ENCODE measurements around the gene KAZN. TPM values are rescaled to one million over a fixed set of nuclear protein-coding genes. Genes with fewer than 3 reads are reported as not detected.

The KAZN gene
- total RNA-seq, 2 donors from 2014 or later, result 0.22 to 0.74 TPM

DNA sequence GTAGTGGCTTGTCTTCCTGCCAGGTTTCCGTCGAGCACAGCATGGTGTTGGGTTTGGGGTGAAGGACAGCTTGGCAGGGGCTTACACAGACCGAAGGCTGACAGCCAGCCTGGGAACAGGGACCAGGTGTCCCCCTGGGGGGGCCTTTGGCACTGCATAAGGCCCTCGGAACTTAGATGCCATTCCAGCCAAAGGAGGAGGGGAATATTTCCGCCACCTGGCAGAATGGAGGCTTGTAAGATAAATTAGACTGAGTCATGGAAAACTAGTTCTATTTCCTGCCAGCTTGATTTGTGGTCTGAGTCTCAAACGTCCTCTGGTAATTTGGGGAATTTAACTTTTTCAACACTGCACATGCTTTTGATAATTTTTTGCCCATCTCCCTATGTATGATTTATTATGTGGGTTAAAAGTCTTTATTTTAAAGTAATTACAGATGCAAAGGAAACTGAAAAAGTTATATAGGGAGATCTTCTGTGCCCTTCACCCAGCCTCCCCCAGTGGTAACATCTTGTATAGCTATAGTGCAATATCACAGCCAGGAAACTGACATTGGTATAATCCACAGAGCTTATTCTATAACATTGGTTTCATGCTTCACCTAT is 543.6 kb downstream of the KAZN start:
- no peaks in the 10 kb centered on the region for H3K36me3 Mint-ChIP-seq (ENCODE audit: low read depth)
- H3K4me3 Mint-ChIP-seq, result no peak overlapping the region
- H3K27ac Mint-ChIP-seq, result no peak overlapping the region
- ATAC-seq (replicated peaks), result no peak
- H3K27me3 Mint-ChIP-seq, result peaks cover 44% of the 10 kb centered on the region
- no peaks in the 10 kb centered on the region for H3K9me3 Mint-ChIP-seq
- peaks cover 5% of the 10 kb centered on the region for H3K4me1 Mint-ChIP-seq

DNA sequence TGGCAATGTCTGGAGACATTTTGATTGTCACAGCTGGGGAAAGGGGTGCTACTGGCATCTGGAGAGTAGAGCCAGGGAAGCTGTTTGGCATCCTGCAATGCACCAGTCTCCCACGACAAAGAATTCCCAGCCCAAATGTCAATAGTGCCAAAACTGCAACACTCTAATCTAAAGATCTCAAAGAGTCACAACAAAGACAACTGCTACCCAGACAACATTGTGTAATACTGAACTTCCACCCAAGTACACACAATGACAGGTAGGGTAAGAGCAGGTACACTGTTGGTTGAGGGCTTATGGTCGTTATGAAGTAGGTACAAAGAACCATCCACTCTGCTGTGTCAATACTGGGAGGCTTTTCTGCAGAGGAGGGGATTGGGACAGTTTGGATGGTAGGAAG is 546.8 kb downstream of the KAZN start:
- peaks cover 48% of the 10 kb centered on the region for H3K27me3 Mint-ChIP-seq
- H3K4me3 Mint-ChIP-seq, result no peak overlapping the region
- peaks cover 5% of the 10 kb centered on the region for H3K4me1 Mint-ChIP-seq
- H3K36me3 Mint-ChIP-seq (ENCODE audit: low read depth), result no peaks in the 10 kb centered on the region
- H3K9me3 Mint-ChIP-seq, result no peaks in the 10 kb centered on the region
- ATAC-seq (replicated peaks), result no peak
- H3K27ac Mint-ChIP-seq, result no peak overlapping the region

DNA sequence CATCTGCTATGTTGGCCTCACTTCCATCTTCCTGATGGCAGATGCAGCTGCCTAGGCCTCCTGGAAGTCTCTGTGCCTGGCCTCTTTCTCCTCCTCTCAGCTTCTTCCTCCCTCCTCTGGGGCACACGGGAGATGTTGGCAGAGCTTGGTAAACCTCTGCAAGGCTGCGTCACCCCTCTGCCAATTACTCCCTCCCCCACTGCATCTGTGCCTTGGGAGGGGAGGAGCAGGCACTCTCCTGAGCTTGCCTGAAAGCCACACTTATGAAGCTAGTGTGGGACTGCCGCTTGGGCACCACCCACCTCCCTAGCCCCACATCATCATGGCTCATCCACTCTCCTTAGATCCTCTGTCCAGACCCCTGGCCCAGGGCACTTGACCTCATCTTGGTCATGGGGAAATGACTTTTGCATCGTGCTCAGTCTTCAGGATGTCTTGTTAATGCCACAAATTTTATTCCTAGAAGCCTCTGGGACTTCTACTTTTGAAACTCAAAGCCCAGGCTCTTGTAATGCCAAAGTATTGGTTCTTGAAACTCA is 547.7 kb downstream of the KAZN start:
- H3K9me3 Mint-ChIP-seq, result no peaks in the 10 kb centered on the region
- ATAC-seq (replicated peaks), result no peak
- no peaks in the 10 kb centered on the region for H3K36me3 Mint-ChIP-seq (ENCODE audit: low read depth)
- peaks cover 50% of the 10 kb centered on the region for H3K27me3 Mint-ChIP-seq
- H3K4me1 Mint-ChIP-seq, result no peaks in the 10 kb centered on the region
- no peak overlapping the region for H3K4me3 Mint-ChIP-seq
- no peak overlapping the region for H3K27ac Mint-ChIP-seq

DNA sequence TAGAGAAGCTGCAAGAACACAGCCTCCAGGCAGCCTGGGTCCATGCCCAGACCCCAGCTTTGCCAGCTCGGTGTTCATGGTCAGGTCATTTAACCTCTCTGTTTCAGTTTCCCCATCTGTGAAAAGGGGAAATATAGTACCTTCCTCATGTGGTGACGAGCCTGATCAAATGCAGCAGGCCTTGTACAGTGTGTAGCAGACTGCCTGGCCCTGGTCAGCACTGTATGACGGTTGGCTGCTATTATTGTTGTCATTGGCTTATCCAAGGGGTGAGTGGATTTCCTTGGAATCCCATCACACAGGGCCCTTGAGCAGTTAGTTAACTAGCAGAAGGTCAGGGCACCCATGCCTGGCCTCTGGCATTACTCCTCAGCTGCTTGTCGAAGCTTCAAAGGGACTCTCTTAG is 548.5 kb downstream of the KAZN start:
- no peaks in the 10 kb centered on the region for H3K9me3 Mint-ChIP-seq
- no peak for ATAC-seq (replicated peaks)
- no peaks in the 10 kb centered on the region for H3K36me3 Mint-ChIP-seq (ENCODE audit: low read depth)
- no peak overlapping the region for H3K4me3 Mint-ChIP-seq
- H3K27me3 Mint-ChIP-seq, result peaks cover 55% of the 10 kb centered on the region
- no peaks in the 10 kb centered on the region for H3K4me1 Mint-ChIP-seq
- no peak overlapping the region for H3K27ac Mint-ChIP-seq

DNA sequence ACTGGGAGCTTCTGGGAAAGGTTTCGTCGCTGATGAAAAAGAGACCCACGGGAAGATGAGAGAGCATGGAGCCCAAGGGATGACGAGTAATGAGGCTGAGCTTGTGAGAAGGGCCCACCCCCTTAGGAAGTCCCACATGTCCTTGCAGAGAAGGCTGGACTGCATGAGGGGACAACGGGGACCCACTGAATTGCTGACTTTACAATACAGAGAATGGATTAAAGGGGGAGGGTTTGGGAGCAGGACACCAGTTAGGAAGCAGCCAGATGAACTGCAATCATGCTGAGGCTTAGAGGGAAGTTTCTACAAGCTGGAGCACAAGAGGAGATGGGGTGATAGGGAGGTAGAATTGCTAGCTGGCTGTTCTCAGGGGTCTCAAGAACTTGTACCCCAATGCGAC is 549.5 kb downstream of the KAZN start:
- H3K36me3 Mint-ChIP-seq (ENCODE audit: low read depth), result no peaks in the 10 kb centered on the region
- ATAC-seq (replicated peaks), result no peak
- peaks cover 58% of the 10 kb centered on the region for H3K27me3 Mint-ChIP-seq
- no peaks in the 10 kb centered on the region for H3K4me1 Mint-ChIP-seq
- H3K27ac Mint-ChIP-seq, result no peak overlapping the region
- no peaks in the 10 kb centered on the region for H3K9me3 Mint-ChIP-seq
- H3K4me3 Mint-ChIP-seq, result no peak overlapping the region

DNA sequence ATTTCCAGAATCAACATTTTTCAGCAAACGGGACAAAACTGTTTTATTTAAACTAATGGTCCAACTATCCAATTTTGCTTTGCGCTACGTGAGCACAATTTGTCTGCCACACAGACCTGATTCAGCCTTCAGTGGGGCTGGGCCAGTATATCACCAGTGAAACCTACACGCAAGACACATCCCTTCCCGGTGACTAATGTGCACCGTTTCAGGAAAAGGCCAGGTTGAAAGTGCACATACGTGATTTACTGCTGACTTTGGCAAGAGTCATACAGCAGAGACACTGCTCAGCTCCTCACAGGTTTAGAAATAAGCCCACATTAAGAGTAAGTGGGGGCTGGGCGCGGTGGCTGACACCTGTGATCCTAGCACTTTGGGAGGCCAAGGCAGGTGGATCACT is 550.0 kb downstream of the KAZN start:
- no peaks in the 10 kb centered on the region for H3K36me3 Mint-ChIP-seq (ENCODE audit: low read depth)
- no peaks in the 10 kb centered on the region for H3K9me3 Mint-ChIP-seq
- peaks cover 54% of the 10 kb centered on the region for H3K27me3 Mint-ChIP-seq
- no peaks in the 10 kb centered on the region for H3K4me1 Mint-ChIP-seq
- H3K4me3 Mint-ChIP-seq, result no peak overlapping the region
- no peak overlapping the region for H3K27ac Mint-ChIP-seq
- no peak for ATAC-seq (replicated peaks)

DNA sequence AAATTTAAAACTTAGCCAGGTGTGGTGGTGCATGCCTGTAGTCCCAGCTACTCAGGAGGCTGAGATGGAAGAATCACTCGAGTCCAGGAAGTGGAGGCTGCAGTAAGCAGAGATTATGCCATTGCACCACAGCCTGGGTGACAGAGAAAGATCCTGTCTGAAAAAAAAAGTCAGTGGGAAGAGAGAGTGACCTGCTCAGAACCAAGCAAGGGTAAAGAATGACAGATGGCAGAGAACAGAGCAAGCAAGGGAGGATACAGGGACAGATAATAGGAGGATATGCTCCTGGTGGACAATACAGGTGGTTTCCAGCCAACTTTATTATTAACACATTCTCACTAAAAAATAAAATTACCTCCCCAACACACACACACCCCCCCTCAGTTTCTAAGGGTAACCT is 550.5 kb downstream of the KAZN start:
- H3K4me1 Mint-ChIP-seq, result no peaks in the 10 kb centered on the region
- no peaks in the 10 kb centered on the region for H3K36me3 Mint-ChIP-seq (ENCODE audit: low read depth)
- no peaks in the 10 kb centered on the region for H3K9me3 Mint-ChIP-seq
- no peak overlapping the region for H3K27ac Mint-ChIP-seq
- H3K4me3 Mint-ChIP-seq, result no peak overlapping the region
- H3K27me3 Mint-ChIP-seq, result peaks cover 54% of the 10 kb centered on the region
- no peak for ATAC-seq (replicated peaks)

DNA sequence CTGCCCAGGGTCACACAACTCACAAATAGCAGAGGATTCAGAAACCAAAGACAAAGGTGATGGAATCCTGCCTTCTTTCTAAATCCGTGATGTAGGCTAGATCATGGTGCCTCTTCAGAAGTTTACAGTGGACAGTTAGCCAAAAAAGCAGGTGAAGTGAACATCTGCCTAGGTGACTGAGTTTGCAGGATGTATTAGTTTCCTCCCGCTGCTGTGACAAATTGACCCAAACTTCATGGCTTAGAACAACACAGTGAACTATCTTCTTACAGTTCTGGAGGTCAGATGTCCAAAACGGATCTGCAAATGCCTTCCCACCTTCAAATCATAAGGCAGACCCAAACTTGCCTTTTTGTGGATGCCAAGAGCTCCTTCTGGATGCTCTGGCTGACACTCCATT is 551.9 kb downstream of the KAZN start:
- Mint-ChIP-seq H3K9me3 (no peaks in the 10 kb centered on the region), H3K27ac (no peak overlapping the region), H3K4me3 (no peak overlapping the region), H3K27me3 (peaks cover 55% of the 10 kb centered on the region), H3K4me1 (peaks cover 3% of the 10 kb centered on the region), H3K36me3 (ENCODE audit: low read depth) (no peaks in the 10 kb centered on the region)
- no peak for ATAC-seq (replicated peaks)

DNA sequence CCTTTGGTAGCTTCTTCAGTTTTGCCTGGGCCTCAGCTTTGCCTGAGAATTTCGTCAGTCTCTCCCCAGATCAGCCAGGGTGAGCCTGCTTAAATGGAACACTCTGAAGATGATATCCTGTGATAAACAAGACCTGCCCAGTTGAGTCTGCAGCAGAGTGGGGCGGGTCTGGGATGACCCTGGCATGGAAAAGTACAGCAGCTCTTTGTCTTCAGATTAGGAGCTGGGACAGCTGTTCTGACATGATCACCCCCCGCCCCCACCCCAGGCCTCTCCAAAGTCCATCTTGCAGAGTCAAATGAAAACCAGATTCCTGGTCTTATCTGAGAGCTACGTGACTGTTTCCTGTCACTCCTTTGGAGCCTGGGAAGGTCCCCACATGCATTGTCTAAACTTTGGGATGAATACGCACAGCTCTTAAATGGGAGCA is 552.9 kb downstream of the KAZN start:
- Mint-ChIP-seq H3K27ac (no peak overlapping the region), H3K9me3 (no peaks in the 10 kb centered on the region), H3K4me1 (peaks cover 10% of the 10 kb centered on the region), H3K36me3 (ENCODE audit: low read depth) (no peaks in the 10 kb centered on the region), H3K27me3 (peaks cover 55% of the 10 kb centered on the region), H3K4me3 (no peak overlapping the region)
- no peak for ATAC-seq (replicated peaks)

DNA sequence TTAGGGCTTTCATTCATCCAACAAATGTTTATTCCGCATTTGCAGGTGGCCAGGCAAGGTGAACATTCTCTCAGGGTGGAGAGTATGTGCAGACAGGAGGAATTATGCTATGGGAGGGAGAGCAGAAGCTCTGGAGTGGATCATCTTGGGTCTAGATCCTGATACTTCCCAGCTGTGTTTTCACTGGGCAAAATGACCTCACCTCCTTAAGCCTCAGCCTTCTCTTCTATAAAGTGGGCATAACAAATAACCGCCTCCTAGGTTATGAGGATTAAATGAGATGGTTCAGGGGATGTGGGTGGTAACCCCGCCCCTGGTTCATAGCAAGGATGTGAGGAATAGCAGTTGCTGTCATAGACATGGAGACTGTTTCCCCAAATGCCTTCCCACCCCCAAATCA is 553.4 kb downstream of the KAZN start:
- H3K4me3 Mint-ChIP-seq, result peak overlapping the region; percentile 34
- H3K27ac Mint-ChIP-seq, result no peak overlapping the region
- H3K9me3 Mint-ChIP-seq, result no peaks in the 10 kb centered on the region
- H3K4me1 Mint-ChIP-seq, result peaks cover 10% of the 10 kb centered on the region
- peaks cover 54% of the 10 kb centered on the region for H3K27me3 Mint-ChIP-seq
- ATAC-seq (replicated peaks), result no peak
- no peaks in the 10 kb centered on the region for H3K36me3 Mint-ChIP-seq (ENCODE audit: low read depth)

DNA sequence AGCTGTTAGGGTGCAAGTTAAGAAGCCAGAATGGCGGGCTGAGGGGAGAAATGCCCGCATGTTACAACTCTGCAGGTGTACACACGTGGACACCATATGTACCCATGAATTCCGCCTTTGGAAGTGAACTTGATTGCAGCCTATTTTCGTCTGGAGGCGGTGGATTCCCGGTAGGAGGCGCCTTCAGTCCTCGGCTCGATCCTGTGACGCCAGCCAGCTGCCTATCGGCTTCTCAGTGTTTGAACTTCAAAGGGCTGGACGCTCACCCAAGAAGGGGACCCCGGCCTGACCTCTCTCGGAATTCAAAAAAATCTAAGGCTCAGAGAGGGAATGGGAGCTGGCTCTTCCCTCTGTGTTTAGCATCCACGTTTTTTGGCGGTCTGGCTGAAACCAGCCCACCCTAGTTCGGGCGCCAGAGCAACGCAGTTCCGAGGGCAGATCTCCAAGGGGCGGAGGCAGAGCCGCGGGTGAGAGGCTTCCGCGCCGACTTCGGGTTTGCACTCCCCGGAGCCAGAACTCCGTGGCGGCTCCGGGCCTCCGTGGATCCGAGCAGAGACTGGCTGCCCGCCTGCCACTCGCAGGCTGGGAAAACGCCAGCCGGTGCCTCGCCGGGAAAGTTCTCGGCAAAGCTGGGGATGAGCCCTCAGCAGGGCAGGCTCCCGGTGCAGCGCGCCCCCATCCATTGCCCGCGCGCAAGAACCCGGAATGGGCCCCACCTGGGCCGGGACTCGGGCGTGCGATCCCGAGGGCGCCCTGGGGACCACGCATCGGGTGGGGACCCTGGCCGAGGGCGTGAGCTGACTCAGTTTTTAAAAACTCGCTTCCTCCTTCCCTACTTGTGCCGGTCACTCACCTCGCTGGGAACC is 554.1 kb downstream of the KAZN start:
- H3K27me3 Mint-ChIP-seq, result peaks cover 54% of the 10 kb centered on the region
- H3K4me3 Mint-ChIP-seq, result peak overlapping the region; percentile 34

DNA sequence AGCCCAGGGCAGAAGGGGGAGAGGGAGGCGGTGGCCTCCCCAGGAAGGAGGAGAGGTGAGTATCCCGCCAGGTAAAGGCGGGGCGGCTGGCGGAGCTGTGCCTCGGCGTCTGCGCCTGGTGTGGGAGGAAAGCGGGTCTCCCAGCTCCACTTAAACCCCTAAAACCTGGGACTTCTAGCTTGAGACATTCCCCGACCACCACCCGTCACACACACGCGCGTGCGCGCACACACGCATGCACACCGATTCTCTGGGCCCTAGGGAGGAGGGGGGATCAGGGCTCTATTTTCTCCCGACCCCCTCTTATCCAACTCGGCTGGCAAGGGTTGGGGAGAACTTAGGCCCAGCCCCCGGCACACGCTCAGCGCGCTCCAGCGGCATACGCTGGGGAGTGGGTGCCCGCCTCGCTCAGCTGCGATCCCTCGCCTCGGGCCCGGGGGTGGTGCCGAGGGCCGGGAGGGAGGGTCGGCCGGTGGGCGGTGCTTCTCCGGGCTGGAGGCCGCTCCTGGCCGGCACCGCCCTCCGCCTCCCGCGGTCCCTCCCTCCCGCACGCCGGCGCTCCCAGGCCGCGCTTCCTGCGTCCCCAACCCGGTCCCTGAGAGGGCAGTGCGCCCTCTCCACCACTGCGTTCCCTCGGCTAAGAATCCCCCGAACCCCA is 554.8 kb downstream of the KAZN start, which contains the start of gene TMEM51:
Gene TMEM51 (plus strand): TSS at position 564 of the 658 bp plus-strand sequence. CDS start 61,341 bp downstream, outside the sequence.
- no peak for ATAC-seq (replicated peaks)
- Mint-ChIP-seq H3K36me3 (ENCODE audit: low read depth) (no peaks in the 10 kb centered on the region), H3K27me3 (peaks cover 47% of the 10 kb centered on the region), H3K4me1 (peaks cover 10% of the 10 kb centered on the region), H3K9me3 (no peaks in the 10 kb centered on the region), H3K27ac (no peak within 1 kb of the TSS), H3K4me3 (peak within 1 kb of the TSS; percentile 42)

More for the DNA sequence above, 554.1 kb downstream of the KAZN start:
- Mint-ChIP-seq H3K9me3 (no peaks in the 10 kb centered on the region), H3K36me3 (ENCODE audit: low read depth) (no peaks in the 10 kb centered on the region), H3K4me1 (peaks cover 10% of the 10 kb centered on the region), H3K27ac (no peak overlapping the region)
- no peak for ATAC-seq (replicated peaks)

DNA sequence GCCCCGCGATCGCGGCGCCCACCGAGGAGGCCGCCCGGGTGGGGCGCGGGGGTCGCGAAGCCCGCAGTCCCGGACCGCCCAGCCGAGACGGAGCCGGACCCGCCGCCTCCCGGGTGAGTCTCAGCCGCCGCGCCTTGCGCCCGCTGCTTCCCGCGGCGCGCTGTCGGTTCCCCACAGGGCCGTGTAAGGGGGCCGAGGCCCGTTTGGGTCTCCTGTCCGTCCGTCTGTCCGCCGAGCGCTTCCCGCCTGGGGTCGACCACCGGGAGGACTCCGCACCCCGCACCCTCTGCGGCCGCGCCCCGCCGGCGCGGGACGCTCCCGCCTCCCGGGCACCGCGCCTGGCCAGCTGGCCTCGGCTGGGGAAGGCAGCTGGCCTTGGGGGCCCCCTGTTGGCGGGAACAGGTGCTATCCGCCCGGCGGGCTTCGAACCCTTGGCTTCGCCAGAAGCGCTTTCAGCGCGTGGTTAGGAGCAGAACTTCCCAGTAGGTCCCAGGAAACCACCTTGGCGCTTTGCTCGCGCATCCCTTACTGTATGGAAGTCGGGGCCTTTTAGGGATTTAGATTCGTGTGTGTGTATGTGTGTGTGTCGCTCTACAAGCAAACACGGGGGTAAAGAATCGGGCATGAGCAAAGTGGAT is 555.5 kb downstream of the KAZN start:
- ATAC-seq (replicated peaks), result no peak
- Mint-ChIP-seq H3K27me3 (peaks cover 42% of the 10 kb centered on the region), H3K9me3 (no peaks in the 10 kb centered on the region), H3K27ac (no peak overlapping the region), H3K4me1 (peaks cover 10% of the 10 kb centered on the region), H3K4me3 (peak overlapping the region; percentile 42), H3K36me3 (ENCODE audit: low read depth) (no peaks in the 10 kb centered on the region)

DNA sequence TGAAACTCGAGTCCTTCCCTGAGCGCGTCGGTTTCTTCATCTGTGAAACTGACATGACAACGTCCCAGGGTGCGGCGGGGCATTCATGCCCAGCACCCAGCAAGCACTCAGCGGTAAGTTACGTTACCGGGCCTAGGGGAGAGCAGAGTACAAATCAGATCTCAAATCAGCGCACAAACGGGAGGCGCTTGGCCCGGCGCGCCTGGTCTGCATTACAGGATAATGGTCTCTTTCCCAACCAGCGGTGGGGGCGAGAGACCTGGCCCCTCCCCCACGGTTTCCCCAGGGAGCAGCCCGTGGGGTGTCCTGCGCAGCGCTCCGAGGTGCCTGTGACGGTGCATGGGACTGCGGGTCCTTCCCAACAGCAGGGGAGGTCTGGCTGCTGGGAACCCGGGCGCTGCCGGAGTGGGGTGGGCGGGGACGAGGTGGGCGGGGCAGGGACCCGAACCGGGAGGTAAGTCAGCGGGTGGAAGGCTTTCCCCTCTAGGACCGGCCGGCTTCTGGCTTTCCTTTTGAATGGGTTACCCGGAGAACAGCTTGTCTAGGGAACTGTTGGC is 556.1 kb downstream of the KAZN start:
- no peak for ATAC-seq (replicated peaks)
- Mint-ChIP-seq H3K4me3 (peak overlapping the region; percentile 42), H3K27ac (no peak overlapping the region), H3K27me3 (peaks cover 39% of the 10 kb centered on the region), H3K9me3 (no peaks in the 10 kb centered on the region), H3K4me1 (peaks cover 10% of the 10 kb centered on the region), H3K36me3 (ENCODE audit: low read depth) (no peaks in the 10 kb centered on the region)
